Calu3 (cell line): ENCODE results near the gene RPL38. TPM values are rescaled to one million over a fixed set of nuclear protein-coding genes. Genes with fewer than 3 reads are reported as not detected.

ENCODE experiments used
- BruUV-seq: library from RNA; stranded (reverse); fragments of 400-500 nt; replicated peaks from 2 replicates; lab custom pipeline; 2021; lab: Mats Ljungman, UMichigan
- CTCF ChIA-PET: fragments of 300-600 bp; sonication (Branson Sonifier 250); formaldehyde crosslinking; loops from one replicate; lab custom pipeline; 2022; ENCODE audit warnings: antibody characterized with exemption; lab: Charles Lee
- DNase-seq: peaks from one replicate; pipeline ENCODE4 v3.0.0; 2022
- H3K27ac Mint-ChIP-seq: one replicate; pipeline ENCODE4 v1.8.0; 2022; ENCODE audit warnings: mixed read lengths; ENCODE audit not compliant: unreplicated experiment
- H3K27me3 Mint-ChIP-seq: one replicate; pipeline ENCODE4 v1.8.0; 2022; ENCODE audit warnings: mixed read lengths; ENCODE audit not compliant: unreplicated experiment
- H3K36me3 Mint-ChIP-seq: one replicate; pipeline ENCODE4 v1.8.0; 2022; ENCODE audit warnings: mild to moderate bottlenecking, moderate library complexity, mixed read lengths; ENCODE audit not compliant: insufficient read depth, unreplicated experiment
- H3K4me1 Mint-ChIP-seq: one replicate; pipeline ENCODE4 v1.8.0; 2022; ENCODE audit warnings: mild to moderate bottlenecking, low read depth, mixed read lengths; ENCODE audit not compliant: unreplicated experiment
- H3K4me3 Mint-ChIP-seq: one replicate; pipeline ENCODE4 v1.8.0; 2022; ENCODE audit warnings: mild to moderate bottlenecking, low read depth, moderate library complexity, mixed read lengths; ENCODE audit not compliant: unreplicated experiment
- H3K9me3 Mint-ChIP-seq: one replicate; pipeline ENCODE4 v1.8.0; 2022; ENCODE audit warnings: low read depth, mixed read lengths; ENCODE audit not compliant: unreplicated experiment
- CTCF ChIP-seq: fragments of 200-600 bp; IDR thresholded peaks from one replicate; pipeline ENCODE4 v1.8.0; 2022; ENCODE audit warnings: antibody characterized with exemption; ENCODE audit not compliant: unreplicated experiment
- intact Hi-C: fragments of 100-400 bp; cut with micrococcal nuclease; formaldehyde crosslinking; loops from one replicate; pipeline ENCODE4 v1.10.0; 2022; ENCODE audit not compliant: unreplicated experiment
- total RNA-seq: library from RNA; stranded (reverse); gene quantifications from 2 replicates; pipeline ENCODE4 v1.2.3, GENCODE V29; 2022

The RPL38 gene
- total RNA-seq, 1 experiment from 2014 or later, result 725 TPM

DNA sequence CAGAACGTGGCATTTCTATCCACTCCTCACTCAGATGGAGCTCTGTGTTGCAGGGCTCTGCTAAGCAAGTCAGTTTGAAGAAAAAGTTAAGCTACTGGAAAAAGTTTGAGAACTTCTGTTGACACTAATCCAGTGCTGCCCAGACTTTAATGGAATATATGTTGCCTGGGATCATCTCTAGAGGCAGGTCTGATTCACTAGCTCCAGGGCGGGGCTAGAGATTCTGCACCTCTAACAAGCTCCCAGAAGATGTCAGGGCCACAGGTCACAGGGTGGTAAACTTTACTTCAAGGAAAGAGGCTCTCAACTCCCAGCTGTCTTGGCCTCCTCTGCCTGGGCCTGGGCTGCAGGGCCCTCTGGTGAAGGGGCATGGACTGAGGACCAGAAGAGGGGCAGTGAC is 16.7 kb downstream of the RPL38 start:
- H3K9me3 Mint-ChIP-seq, result peaks cover 2% of the 10 kb centered on the region
- intact Hi-C loops, result loop anchor here (5.0 kb wide), 1 partner anchor 618 kb away; no protein-coding TSS in a partner anchor
- no peaks in the 10 kb centered on the region for H3K4me1 Mint-ChIP-seq
- DNase-seq, result no peak
- BruUV-seq, result no TSS peak
- no peak overlapping the region for H3K4me3 Mint-ChIP-seq
- no peak for TF ChIP-seq CTCF
- CTCF ChIA-PET, result no interaction called here
- H3K27ac Mint-ChIP-seq, result no peak overlapping the region
- H3K36me3 Mint-ChIP-seq, result no peaks in the 10 kb centered on the region
- H3K27me3 Mint-ChIP-seq, result peaks cover 91% of the 10 kb centered on the region

GRCh38 chr17:74220946-74221818 is 17.7 kb downstream of the RPL38 start:
- BruUV-seq, result no TSS peak
- CTCF ChIA-PET, result interaction anchor here (0.5 kb wide), 1 partner anchor 79 kb away, joined by 3 read pairs; no protein-coding TSS in a partner anchor
- Mint-ChIP-seq H3K36me3 (no peaks in the 10 kb centered on the region), H3K27me3 (peaks cover 91% of the 10 kb centered on the region), H3K9me3 (peaks cover 2% of the 10 kb centered on the region), H3K4me3 (no peak overlapping the region), H3K4me1 (no peaks in the 10 kb centered on the region), H3K27ac (no peak overlapping the region)
- no peak for TF ChIP-seq CTCF
- no peak for DNase-seq
- intact Hi-C loops, result loop anchor here (5.0 kb wide), 1 partner anchor 619 kb away; no protein-coding TSS in a partner anchor

- BruUV-seq, result no TSS peak
- no peak overlapping the region for H3K4me3 Mint-ChIP-seq
- H3K36me3 Mint-ChIP-seq, result no peaks in the 10 kb centered on the region
- H3K27me3 Mint-ChIP-seq, result peaks cover 91% of the 10 kb centered on the region
- TF ChIP-seq CTCF, result no peak
- H3K9me3 Mint-ChIP-seq, result peaks cover 2% of the 10 kb centered on the region
- H3K27ac Mint-ChIP-seq, result no peak overlapping the region
- DNase-seq, result no peak
- H3K4me1 Mint-ChIP-seq, result no peaks in the 10 kb centered on the region
- intact Hi-C loops, result loop anchor here (5.0 kb wide), 1 partner anchor 620 kb away; no protein-coding TSS in a partner anchor
- CTCF ChIA-PET, result interaction anchor here (0.7 kb wide), 1 partner anchor 34 kb away, joined by 3 read pairs; no protein-coding TSS in a partner anchor
Observed at GRCh38 chr17:74222399-74222798, 18.9 kb downstream of the RPL38 start.

DNA sequence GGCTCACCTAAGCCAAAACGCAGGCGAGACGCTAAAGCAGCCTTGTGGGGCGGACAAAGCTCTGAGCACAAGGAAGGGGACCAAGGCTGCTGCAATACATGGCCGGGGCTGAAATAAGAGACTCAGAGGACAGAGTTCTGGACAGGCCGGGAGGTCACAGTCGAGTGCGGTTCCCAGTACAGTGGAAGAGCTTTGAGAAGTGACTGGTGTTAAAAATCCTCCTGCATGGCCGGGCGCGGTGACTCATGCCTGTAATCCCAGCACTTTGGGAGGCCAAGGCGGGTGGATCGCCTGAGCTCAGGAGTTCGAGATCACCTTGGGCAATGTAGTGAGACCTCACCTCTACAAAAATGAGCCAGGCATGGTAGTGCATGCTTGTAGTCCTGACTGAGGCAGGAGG is 20.4 kb downstream of the RPL38 start:
- Mint-ChIP-seq H3K36me3 (no peaks in the 10 kb centered on the region), H3K27me3 (peaks cover 92% of the 10 kb centered on the region), H3K9me3 (peaks cover 2% of the 10 kb centered on the region), H3K4me3 (no peak overlapping the region), H3K4me1 (no peaks in the 10 kb centered on the region), H3K27ac (no peak overlapping the region)
- no peak for DNase-seq
- CTCF ChIA-PET, result no interaction called here
- no peak for TF ChIP-seq CTCF
- intact Hi-C loops, result loop anchor here (5.0 kb wide), 1 partner anchor 622 kb away; no protein-coding TSS in a partner anchor
- BruUV-seq, result no TSS peak
